ENCODE results near the gene GORASP2.

The GORASP2 gene
- 43.6 to 62.2 (median 60.0) reads per million in 3 donors for total RNA-seq

DNA sequence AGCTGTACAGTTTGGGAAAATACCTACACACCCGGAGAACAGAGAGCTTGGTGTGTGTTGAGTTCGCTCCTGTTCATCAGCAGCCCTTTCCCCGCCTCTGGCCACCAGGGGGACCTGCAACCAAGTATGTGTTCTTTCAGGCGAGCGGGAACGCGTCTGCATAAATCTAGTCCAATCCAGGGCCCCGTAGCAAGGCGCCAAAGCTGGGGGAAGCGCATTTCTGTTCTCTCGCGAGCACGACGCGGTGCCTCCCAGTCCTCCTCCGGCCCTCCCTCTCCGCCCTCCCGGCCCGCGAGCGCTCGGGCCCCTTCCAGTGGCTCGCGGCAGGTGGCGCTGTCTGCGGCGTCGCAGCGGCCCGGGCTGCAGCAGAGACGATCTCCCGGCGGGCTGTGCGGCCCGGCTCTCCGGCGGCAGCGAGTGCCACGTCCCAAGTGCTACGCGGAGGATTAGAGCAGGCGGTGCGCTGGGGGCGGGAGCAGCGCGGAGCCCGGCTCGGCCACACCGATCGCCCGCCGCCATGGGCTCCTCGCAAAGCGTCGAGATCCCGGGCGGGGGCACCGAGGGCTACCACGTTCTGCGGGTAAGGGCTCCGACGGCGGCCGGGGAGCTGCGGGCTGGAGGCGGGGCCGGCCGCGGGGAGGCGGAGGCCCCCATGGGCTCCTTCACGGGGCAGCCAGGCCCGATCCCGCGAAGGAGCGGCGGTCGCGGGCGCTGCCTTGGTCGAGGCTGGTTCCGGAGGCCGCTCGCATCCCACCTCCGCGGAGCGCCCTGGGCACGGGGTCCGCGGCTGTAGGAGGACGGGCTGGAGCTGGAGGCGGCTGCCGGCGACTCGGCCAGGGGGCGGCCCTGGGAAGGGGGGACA, at the start of gene GORASP2:
Gene GORASP2 (plus strand): TSS at position 430 of the 862 bp plus-strand sequence. CDS start 88 bp downstream, at position 518.
- peak within 1 kb of the TSS; percentile 88 for H3K27ac ChIP-seq (ENCODE audit: insufficient read depth, low read length, poor library complexity, severe bottlenecking)
- no peaks in the 10 kb centered on the region for H3K36me3 ChIP-seq (ENCODE audit: control insufficient read depth, insufficient read depth, low read length)
- DNase-seq: peak; percentile 93 to 97 (median 96)
- no peaks in the 10 kb centered on the region for H3K9me3 ChIP-seq (ENCODE audit: control insufficient read depth, low read length)
- H3K27me3 ChIP-seq (replicated peaks; ENCODE audit: control insufficient read depth, insufficient read depth, low read length, poor library complexity, severe bottlenecking): no peaks in the 10 kb centered on the region
- peaks cover 16% of the 10 kb centered on the region for H3K4me1 ChIP-seq (ENCODE audit: control insufficient read depth, insufficient read depth, low read length, poor library complexity, severe bottlenecking)
- H3K4me3 ChIP-seq (ENCODE audit: insufficient read depth, low read depth, low read length, poor library complexity, severe bottlenecking): peak within 1 kb of the TSS; percentile 90

DNA sequence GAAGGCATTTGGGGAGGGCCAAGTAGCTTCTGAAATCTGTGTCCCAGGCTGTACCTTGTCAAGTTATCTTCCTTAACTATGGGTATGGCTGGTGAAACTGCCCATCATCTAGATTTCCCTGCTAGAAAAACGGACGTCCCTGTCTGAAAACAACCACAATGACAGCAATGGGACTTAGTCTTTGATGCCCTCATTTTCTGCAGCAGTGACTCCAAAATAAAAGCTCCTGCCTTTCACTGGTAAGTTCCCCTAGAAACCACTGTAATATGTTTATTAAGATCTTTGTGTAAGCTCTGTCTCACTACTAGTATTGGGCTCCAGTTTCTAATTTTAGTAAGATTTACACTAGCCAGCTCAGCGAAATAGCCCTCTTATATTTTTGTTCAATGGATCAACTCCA, 47.2 kb upstream of the GORASP2 start:
- H3K4me3 ChIP-seq (ENCODE audit: insufficient read depth, low read depth, low read length, poor library complexity, severe bottlenecking): no peak overlapping the region
- DNase-seq: no peak
- no peaks in the 10 kb centered on the region for H3K27me3 ChIP-seq (replicated peaks; ENCODE audit: control insufficient read depth, insufficient read depth, low read length, poor library complexity, severe bottlenecking)
- H3K36me3 ChIP-seq (ENCODE audit: control insufficient read depth, insufficient read depth, low read length): no peaks in the 10 kb centered on the region
- H3K4me1 ChIP-seq (ENCODE audit: control insufficient read depth, insufficient read depth, low read length, poor library complexity, severe bottlenecking): no peaks in the 10 kb centered on the region
- H3K27ac ChIP-seq (ENCODE audit: insufficient read depth, low read length, poor library complexity, severe bottlenecking): no peak overlapping the region
- no peaks in the 10 kb centered on the region for H3K9me3 ChIP-seq (ENCODE audit: control insufficient read depth, low read length)

DNA sequence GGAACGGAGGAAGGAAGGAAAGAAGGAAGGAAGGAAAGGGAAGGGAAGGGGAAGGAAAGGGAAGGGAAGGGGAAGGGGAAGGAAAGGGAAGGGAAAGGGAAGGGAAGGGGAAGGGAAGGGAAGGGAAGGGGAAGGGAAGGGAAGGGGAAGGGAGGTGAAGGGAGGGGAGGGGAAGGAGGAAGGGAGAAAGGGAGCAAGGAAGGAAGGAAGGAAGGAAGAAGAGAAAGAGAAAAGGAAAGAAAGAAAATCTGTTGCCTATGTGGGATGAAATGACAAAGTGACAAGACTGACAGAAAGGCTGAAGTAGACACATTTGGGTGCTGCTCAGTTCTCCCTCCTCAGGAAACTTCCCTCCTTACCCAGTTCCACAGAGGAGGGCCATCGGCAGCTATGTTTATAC, 46.3 kb upstream of the GORASP2 start:
- no peaks in the 10 kb centered on the region for H3K27me3 ChIP-seq (replicated peaks; ENCODE audit: control insufficient read depth, insufficient read depth, low read length, poor library complexity, severe bottlenecking)
- H3K9me3 ChIP-seq (ENCODE audit: control insufficient read depth, low read length): no peaks in the 10 kb centered on the region
- no peak for DNase-seq
- no peak overlapping the region for H3K4me3 ChIP-seq (ENCODE audit: insufficient read depth, low read depth, low read length, poor library complexity, severe bottlenecking)
- no peaks in the 10 kb centered on the region for H3K4me1 ChIP-seq (ENCODE audit: control insufficient read depth, insufficient read depth, low read length, poor library complexity, severe bottlenecking)
- H3K36me3 ChIP-seq (ENCODE audit: control insufficient read depth, insufficient read depth, low read length): no peaks in the 10 kb centered on the region
- no peak overlapping the region for H3K27ac ChIP-seq (ENCODE audit: insufficient read depth, low read length, poor library complexity, severe bottlenecking)

DNA sequence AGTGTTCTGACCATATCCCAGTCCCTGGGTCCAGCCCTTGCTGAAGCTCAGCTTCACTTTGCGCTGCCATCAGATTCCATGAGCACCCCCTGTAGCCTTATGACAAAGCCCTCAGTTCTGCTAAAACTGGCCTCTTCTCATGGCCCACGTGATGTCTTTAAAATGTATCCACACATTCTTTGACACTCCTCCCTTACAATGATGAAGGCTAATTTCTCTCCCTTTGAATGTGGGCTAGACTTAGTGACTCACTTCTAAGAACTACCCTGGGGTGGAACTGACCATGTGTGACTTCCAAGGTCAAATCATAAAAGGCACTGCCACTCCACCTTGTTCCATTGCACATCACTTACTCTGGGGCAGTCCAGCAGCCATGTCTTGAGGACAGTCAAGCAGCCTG, 45.4 kb upstream of the GORASP2 start:
- H3K9me3 ChIP-seq (ENCODE audit: control insufficient read depth, low read length): no peaks in the 10 kb centered on the region
- H3K4me1 ChIP-seq (ENCODE audit: control insufficient read depth, insufficient read depth, low read length, poor library complexity, severe bottlenecking): no peaks in the 10 kb centered on the region
- no peaks in the 10 kb centered on the region for H3K36me3 ChIP-seq (ENCODE audit: control insufficient read depth, insufficient read depth, low read length)
- no peak overlapping the region for H3K4me3 ChIP-seq (ENCODE audit: insufficient read depth, low read depth, low read length, poor library complexity, severe bottlenecking)
- H3K27ac ChIP-seq (ENCODE audit: insufficient read depth, low read length, poor library complexity, severe bottlenecking): no peak overlapping the region
- DNase-seq: no peak
- no peaks in the 10 kb centered on the region for H3K27me3 ChIP-seq (replicated peaks; ENCODE audit: control insufficient read depth, insufficient read depth, low read length, poor library complexity, severe bottlenecking)

DNA sequence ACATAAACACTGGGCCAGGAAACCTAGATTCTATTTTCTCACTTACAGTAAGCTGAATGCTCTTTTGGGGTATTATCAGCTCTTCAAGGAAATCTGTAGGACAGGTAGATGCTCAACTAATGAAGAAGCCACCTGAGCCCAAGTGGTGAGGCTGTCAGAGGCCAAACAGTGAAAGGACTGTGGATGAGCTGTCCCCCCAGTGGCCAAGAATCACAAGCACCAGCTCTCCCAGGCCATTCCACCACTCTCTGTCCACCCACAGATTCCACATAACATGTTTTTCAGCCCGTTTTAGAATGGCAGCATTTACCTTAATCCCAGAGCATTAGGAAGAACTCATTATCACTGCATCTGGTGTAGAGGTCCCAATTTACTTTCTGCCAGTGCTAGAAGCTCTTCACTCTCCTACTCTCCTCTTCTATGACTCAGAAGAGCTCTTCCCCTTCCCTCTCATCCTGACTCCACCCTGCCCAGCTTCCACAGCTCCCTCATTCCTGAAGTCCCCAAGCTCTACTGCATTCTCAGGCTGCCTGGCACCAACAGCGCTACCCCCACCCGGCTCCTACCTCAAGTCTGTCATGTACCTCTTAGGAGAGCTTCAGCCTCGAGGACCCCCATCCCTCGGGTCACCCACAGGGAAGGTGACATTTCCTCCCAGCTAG, 43.8 kb upstream of the GORASP2 start:
- no peak for DNase-seq
- Histone ChIP-seq H3K4me1 (ENCODE audit: control insufficient read depth, insufficient read depth, low read length, poor library complexity, severe bottlenecking) (no peaks in the 10 kb centered on the region), H3K9me3 (ENCODE audit: control insufficient read depth, low read length) (no peaks in the 10 kb centered on the region), H3K27me3 (replicated peaks; ENCODE audit: control insufficient read depth, insufficient read depth, low read length, poor library complexity, severe bottlenecking) (no peaks in the 10 kb centered on the region), H3K4me3 (ENCODE audit: insufficient read depth, low read depth, low read length, poor library complexity, severe bottlenecking) (no peak overlapping the region), H3K27ac (ENCODE audit: insufficient read depth, low read length, poor library complexity, severe bottlenecking) (no peak overlapping the region), H3K36me3 (ENCODE audit: control insufficient read depth, insufficient read depth, low read length) (no peaks in the 10 kb centered on the region)

DNA sequence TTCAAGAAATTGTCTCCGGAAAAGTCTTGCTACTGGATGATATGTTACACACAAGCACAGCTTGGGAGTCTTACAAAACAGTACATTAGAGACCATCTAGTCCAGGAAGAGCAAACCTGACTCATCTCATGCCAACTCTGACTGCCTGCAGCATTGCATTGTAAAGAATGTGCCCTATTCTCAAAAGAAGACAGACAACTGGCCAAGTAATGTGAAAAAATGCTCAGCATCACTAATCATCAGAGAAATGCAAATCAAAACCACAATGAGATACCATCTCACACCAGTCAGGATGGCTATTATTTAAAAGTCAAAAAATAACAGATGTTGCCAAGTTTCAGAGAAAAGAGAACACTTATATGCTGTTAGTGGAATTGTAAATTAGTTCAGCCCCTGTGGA, 42.7 kb upstream of the GORASP2 start:
- H3K9me3 ChIP-seq (ENCODE audit: control insufficient read depth, low read length): no peaks in the 10 kb centered on the region
- H3K27ac ChIP-seq (ENCODE audit: insufficient read depth, low read length, poor library complexity, severe bottlenecking): no peak overlapping the region
- no peaks in the 10 kb centered on the region for H3K27me3 ChIP-seq (replicated peaks; ENCODE audit: control insufficient read depth, insufficient read depth, low read length, poor library complexity, severe bottlenecking)
- H3K36me3 ChIP-seq (ENCODE audit: control insufficient read depth, insufficient read depth, low read length): no peaks in the 10 kb centered on the region
- H3K4me3 ChIP-seq (ENCODE audit: insufficient read depth, low read depth, low read length, poor library complexity, severe bottlenecking): no peak overlapping the region
- no peak for DNase-seq
- no peaks in the 10 kb centered on the region for H3K4me1 ChIP-seq (ENCODE audit: control insufficient read depth, insufficient read depth, low read length, poor library complexity, severe bottlenecking)

DNA sequence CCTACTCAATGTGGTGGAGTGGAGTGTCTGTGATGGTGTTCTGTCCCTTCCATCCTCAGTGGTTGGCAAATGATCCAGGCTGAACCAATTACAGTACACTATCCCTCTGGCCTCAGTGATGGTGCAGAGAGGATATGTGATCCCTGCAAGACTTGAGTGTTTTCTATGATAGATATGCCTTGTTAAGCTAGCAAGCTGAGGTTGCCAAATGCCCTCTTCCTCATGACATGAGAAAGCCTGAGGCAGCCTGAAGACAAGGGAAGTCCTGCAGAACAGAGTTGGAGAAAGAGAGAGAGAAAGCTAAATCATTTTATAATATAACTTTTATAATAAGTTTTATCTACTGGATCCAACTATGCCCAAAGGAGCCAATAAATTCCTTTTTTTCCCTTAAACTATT, 41.6 kb upstream of the GORASP2 start:
- Histone ChIP-seq H3K9me3 (ENCODE audit: control insufficient read depth, low read length) (no peaks in the 10 kb centered on the region), H3K4me1 (ENCODE audit: control insufficient read depth, insufficient read depth, low read length, poor library complexity, severe bottlenecking) (no peaks in the 10 kb centered on the region), H3K4me3 (ENCODE audit: insufficient read depth, low read depth, low read length, poor library complexity, severe bottlenecking) (no peak overlapping the region), H3K27me3 (replicated peaks; ENCODE audit: control insufficient read depth, insufficient read depth, low read length, poor library complexity, severe bottlenecking) (no peaks in the 10 kb centered on the region), H3K36me3 (ENCODE audit: control insufficient read depth, insufficient read depth, low read length) (no peaks in the 10 kb centered on the region), H3K27ac (ENCODE audit: insufficient read depth, low read length, poor library complexity, severe bottlenecking) (no peak overlapping the region)
- no peak for DNase-seq

DNA sequence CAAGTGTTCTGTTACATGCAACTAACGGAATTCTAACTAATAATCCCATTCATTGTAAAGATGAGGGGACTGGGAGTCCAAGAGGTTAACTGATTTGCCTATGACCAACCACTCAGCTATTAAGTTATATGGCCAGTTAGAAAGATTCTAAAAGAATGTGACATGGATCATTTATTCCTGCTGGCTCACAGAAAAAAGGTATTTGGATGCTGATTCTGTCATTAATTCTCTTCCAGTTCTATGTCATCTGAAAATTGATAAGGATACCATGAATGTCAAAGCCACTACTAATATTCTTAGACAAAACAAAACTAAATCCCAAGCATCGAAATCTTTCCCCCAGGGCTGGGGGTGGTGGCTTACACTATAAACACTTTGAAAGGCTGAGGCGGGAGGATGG, 41.2 kb upstream of the GORASP2 start:
- Histone ChIP-seq H3K27ac (ENCODE audit: insufficient read depth, low read length, poor library complexity, severe bottlenecking) (no peak overlapping the region), H3K4me1 (ENCODE audit: control insufficient read depth, insufficient read depth, low read length, poor library complexity, severe bottlenecking) (no peaks in the 10 kb centered on the region), H3K9me3 (ENCODE audit: control insufficient read depth, low read length) (no peaks in the 10 kb centered on the region), H3K36me3 (ENCODE audit: control insufficient read depth, insufficient read depth, low read length) (no peaks in the 10 kb centered on the region), H3K27me3 (replicated peaks; ENCODE audit: control insufficient read depth, insufficient read depth, low read length, poor library complexity, severe bottlenecking) (no peaks in the 10 kb centered on the region), H3K4me3 (ENCODE audit: insufficient read depth, low read depth, low read length, poor library complexity, severe bottlenecking) (no peak overlapping the region)
- DNase-seq: no peak

DNA sequence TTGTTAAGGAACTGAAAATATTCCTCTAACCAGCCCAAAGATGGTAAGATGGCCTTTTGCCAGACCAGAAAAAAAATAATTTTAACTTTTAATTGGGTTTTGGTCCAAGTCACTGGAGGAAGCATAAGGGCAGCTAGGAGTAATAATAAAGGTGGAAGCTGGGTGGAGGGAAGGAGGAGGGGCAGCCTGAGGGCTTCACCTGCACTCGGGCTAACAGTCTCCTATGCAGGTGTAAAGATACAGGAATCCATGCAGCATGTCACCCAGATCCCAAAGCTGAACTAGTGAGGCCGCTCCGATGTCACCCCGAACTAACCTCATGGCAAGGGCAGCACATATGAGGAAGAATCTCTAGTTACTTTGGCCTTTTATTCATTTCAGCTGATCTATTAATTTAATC, 37.2 kb upstream of the GORASP2 start:
- H3K4me3 ChIP-seq (ENCODE audit: insufficient read depth, low read depth, low read length, poor library complexity, severe bottlenecking): no peak overlapping the region
- H3K36me3 ChIP-seq (ENCODE audit: control insufficient read depth, insufficient read depth, low read length): no peaks in the 10 kb centered on the region
- H3K9me3 ChIP-seq (ENCODE audit: control insufficient read depth, low read length): no peaks in the 10 kb centered on the region
- no peak for DNase-seq
- no peaks in the 10 kb centered on the region for H3K27me3 ChIP-seq (replicated peaks; ENCODE audit: control insufficient read depth, insufficient read depth, low read length, poor library complexity, severe bottlenecking)
- no peak overlapping the region for H3K27ac ChIP-seq (ENCODE audit: insufficient read depth, low read length, poor library complexity, severe bottlenecking)
- H3K4me1 ChIP-seq (ENCODE audit: control insufficient read depth, insufficient read depth, low read length, poor library complexity, severe bottlenecking): no peaks in the 10 kb centered on the region

DNA sequence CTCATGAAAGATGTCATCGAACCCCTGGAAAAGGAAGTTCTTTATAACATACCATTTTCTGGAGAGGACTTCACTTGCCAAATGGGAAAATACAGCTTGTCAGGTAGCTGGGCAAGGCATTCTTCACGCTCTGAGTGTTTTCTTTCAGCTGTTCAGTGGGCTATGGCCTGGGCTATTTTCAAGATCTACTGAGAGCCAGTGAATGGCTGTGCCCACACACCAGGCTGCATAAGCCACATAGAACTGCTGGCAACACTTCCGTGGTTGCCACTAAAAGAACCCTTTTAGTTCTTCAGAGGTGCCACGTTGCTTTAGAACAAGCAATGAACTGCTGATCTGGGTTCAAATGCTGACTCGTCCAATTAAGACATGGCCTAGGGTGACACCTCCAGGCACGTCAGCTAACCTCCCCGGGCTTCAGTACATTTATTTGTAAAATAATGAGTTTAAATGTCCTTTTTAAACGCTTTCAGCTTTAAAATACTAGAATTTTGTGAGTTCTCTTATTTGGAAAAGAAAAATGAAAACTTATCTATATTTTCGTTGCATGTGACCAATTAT, 36.6 kb upstream of the GORASP2 start:
- H3K27me3 ChIP-seq (replicated peaks; ENCODE audit: control insufficient read depth, insufficient read depth, low read length, poor library complexity, severe bottlenecking): no peaks in the 10 kb centered on the region

More for the DNA sequence above, 36.6 kb upstream of the GORASP2 start:
- H3K27ac ChIP-seq (ENCODE audit: insufficient read depth, low read length, poor library complexity, severe bottlenecking): no peak overlapping the region
- no peaks in the 10 kb centered on the region for H3K4me1 ChIP-seq (ENCODE audit: control insufficient read depth, insufficient read depth, low read length, poor library complexity, severe bottlenecking)
- H3K4me3 ChIP-seq (ENCODE audit: insufficient read depth, low read depth, low read length, poor library complexity, severe bottlenecking): no peak overlapping the region
- H3K36me3 ChIP-seq (ENCODE audit: control insufficient read depth, insufficient read depth, low read length): no peaks in the 10 kb centered on the region
- no peaks in the 10 kb centered on the region for H3K9me3 ChIP-seq (ENCODE audit: control insufficient read depth, low read length)
- no peak for DNase-seq

Measured in effector memory CD4-positive, alpha-beta T cell (primary cell).